ENCODE measurements around the gene MSI2. TPM values are rescaled to one million over a fixed set of nuclear protein-coding genes. Genes with fewer than 3 reads are reported as not detected.
A peak's percentile ranks its signal among the peaks of the same experiment; 100 is the strongest.

MSI2 gene
- total RNA-seq, 1 donor from 2014 or later = 23.1 TPM

GRCh38 chr17:57668332-57668731, 412.0 kb downstream of the MSI2 start:
- H3K4me1 Mint-ChIP-seq (ENCODE audit: low read depth) = peaks cover 5% of the 10 kb centered on the region
- no peak overlapping the region for H3K27ac Mint-ChIP-seq (ENCODE audit: unreplicated experiment)
- DNase-seq (ENCODE audit: low spot score) = no peak
- no peak overlapping the region for H3K4me3 Mint-ChIP-seq (ENCODE audit: unreplicated experiment)
- no peaks in the 10 kb centered on the region for H3K27me3 Mint-ChIP-seq (ENCODE audit: low read depth)
- H3K36me3 Mint-ChIP-seq (ENCODE audit: low read depth) = no peaks in the 10 kb centered on the region
- TF ChIP-seq CTCF (IDR thresholded peaks at IDR 0.05) = no peak
- no peaks in the 10 kb centered on the region for H3K9me3 Mint-ChIP-seq (ENCODE audit: low read depth)

- Mint-ChIP-seq H3K27ac (ENCODE audit: unreplicated experiment) (no peak overlapping the region), H3K4me3 (ENCODE audit: unreplicated experiment) (no peak overlapping the region), H3K27me3 (ENCODE audit: low read depth) (no peaks in the 10 kb centered on the region), H3K4me1 (ENCODE audit: low read depth) (peaks cover 5% of the 10 kb centered on the region), H3K9me3 (ENCODE audit: low read depth) (no peaks in the 10 kb centered on the region), H3K36me3 (ENCODE audit: low read depth) (no peaks in the 10 kb centered on the region)
- DNase-seq (ENCODE audit: low spot score) = no peak
- no peak for TF ChIP-seq CTCF (IDR thresholded peaks at IDR 0.05)
Observed at GRCh38 chr17:57669671-57670529, 413.6 kb downstream of the MSI2 start.

GRCh38 chr17:57670769-57671569, 414.6 kb downstream of the MSI2 start:
- peaks cover 5% of the 10 kb centered on the region for H3K4me1 Mint-ChIP-seq (ENCODE audit: low read depth)
- DNase-seq (ENCODE audit: low spot score) = no peak
- no peaks in the 10 kb centered on the region for H3K36me3 Mint-ChIP-seq (ENCODE audit: low read depth)
- H3K9me3 Mint-ChIP-seq (ENCODE audit: low read depth) = no peaks in the 10 kb centered on the region
- H3K4me3 Mint-ChIP-seq (ENCODE audit: unreplicated experiment) = no peak overlapping the region
- no peak overlapping the region for H3K27ac Mint-ChIP-seq (ENCODE audit: unreplicated experiment)
- H3K27me3 Mint-ChIP-seq (ENCODE audit: low read depth) = no peaks in the 10 kb centered on the region
- no peak for TF ChIP-seq CTCF (IDR thresholded peaks at IDR 0.05)

GRCh38 chr17:57671667-57672632, 415.6 kb downstream of the MSI2 start:
- Mint-ChIP-seq H3K4me3 (ENCODE audit: unreplicated experiment) (no peak overlapping the region), H3K36me3 (ENCODE audit: low read depth) (no peaks in the 10 kb centered on the region), H3K9me3 (ENCODE audit: low read depth) (no peaks in the 10 kb centered on the region), H3K27ac (ENCODE audit: unreplicated experiment) (no peak overlapping the region), H3K4me1 (ENCODE audit: low read depth) (peaks cover 5% of the 10 kb centered on the region), H3K27me3 (ENCODE audit: low read depth) (no peaks in the 10 kb centered on the region)
- no peak for DNase-seq (ENCODE audit: low spot score)
- peak; percentile 99 for TF ChIP-seq CTCF (IDR thresholded peaks at IDR 0.05)

Measured in chondrocyte (in vitro differentiated cells).